Measurements from ENCODE around the gene DLAT.
"Not testable (repeated sequence)": the region's sequence is repeated elsewhere in the genome, so short reads cannot be mapped to it uniquely, and the experiment has no call there.

GRCh38 chr11:112048256-112048655 is 23.0 kb downstream of the DLAT start:
- not testable (repeated sequence) for TF ChIP-seq CTCF, POLR2A (IDR thresholded peaks at IDR 0.05)

All from lower leg skin (tissue), 3 donors.